GM23248 (cell line): Measurements from ENCODE around the gene SAP30BP. TPM values are rescaled to one million over a fixed set of nuclear protein-coding genes. Genes with fewer than 3 reads are reported as not detected.

ENCODE experiments used
- DNase-seq: peaks from one replicate; pipeline ENCODE4 v3.0.0-alpha.2; 2015
- H2AFZ ChIP-seq: fragments of 200-600 bp; sonication (generic); 2 replicates; pipeline ENCODE4 v1.6.1; 2016; ENCODE audit warnings: antibody characterized with exemption
- H3F3A ChIP-seq: fragments of 200-600 bp; sonication (generic); 2 replicates; pipeline ENCODE4 v1.6.1; 2016; ENCODE audit warnings: mild to moderate bottlenecking, antibody characterized with exemption, mixed run types; ENCODE audit not compliant: insufficient read depth
- H3K27ac ChIP-seq: fragments of 200-600 bp; sonication (generic); 2 replicates; pipeline ENCODE4 v1.5.1; 2016; ENCODE audit warnings: mild to moderate bottlenecking
- H3K27me3 ChIP-seq: fragments of 200-600 bp; sonication (generic); replicated peaks from 2 replicates; pipeline ENCODE4 v1.6.1; 2016; ENCODE audit warnings: mild to moderate bottlenecking; ENCODE audit not compliant: insufficient read depth
- H3K36me3 ChIP-seq: fragments of 200-600 bp; sonication (generic); 2 replicates; pipeline ENCODE4 v1.6.1; 2016; ENCODE audit warnings: low read depth, mild to moderate bottlenecking
- H3K4me1 ChIP-seq: fragments of 200-600 bp; sonication (generic); 2 replicates; pipeline ENCODE4 v1.6.1; 2016; ENCODE audit warnings: mild to moderate bottlenecking; ENCODE audit not compliant: insufficient read depth
- H3K4me2 ChIP-seq: fragments of 200-600 bp; sonication (generic); one replicate; pipeline ENCODE4 v1.6.1; 2016; ENCODE audit warnings: mild to moderate bottlenecking; ENCODE audit not compliant: unreplicated experiment
- H3K4me3 ChIP-seq: fragments of 200-600 bp; sonication (generic); 2 replicates; pipeline ENCODE4 v1.5.1; 2016; ENCODE audit warnings: mild to moderate bottlenecking
- H3K79me2 ChIP-seq: fragments of 200-600 bp; sonication (generic); 2 replicates; pipeline ENCODE4 v1.6.1; 2016; ENCODE audit warnings: mild to moderate bottlenecking; ENCODE audit not compliant: insufficient read depth
- H3K9ac ChIP-seq: fragments of 200-600 bp; sonication (generic); 2 replicates; pipeline ENCODE4 v1.6.1; 2016; ENCODE audit warnings: mild to moderate bottlenecking
- H3K9me2 ChIP-seq: fragments of 200-600 bp; sonication (generic); 2 replicates; pipeline ENCODE4 v1.6.1; 2016; ENCODE audit warnings: mixed run types, mild to moderate bottlenecking, moderate library complexity; ENCODE audit not compliant: insufficient read depth
- H3K9me3 ChIP-seq: fragments of 200-600 bp; sonication (generic); one replicate; pipeline ENCODE4 v1.6.1; 2017; ENCODE audit warnings: low read depth
- H4K20me1 ChIP-seq: fragments of 200-600 bp; sonication (generic); 2 replicates; pipeline ENCODE4 v1.6.0; 2016; ENCODE audit not compliant: insufficient read depth
- EZH2 ChIP-seq: fragments of 200-600 bp; sonication (generic); IDR thresholded peaks from 2 replicates; pipeline ENCODE4 v1.6.1; 2018; ENCODE audit warnings: antibody characterized with exemption, mild to moderate bottlenecking; ENCODE audit not compliant: insufficient read depth, poor library complexity, severe bottlenecking
- EZH2phosphoT487 ChIP-seq: fragments of 200-600 bp; sonication (generic); IDR thresholded peaks from 2 replicates; pipeline ENCODE4 v1.6.1; 2018; ENCODE audit warnings: antibody characterized with exemption, moderate library complexity, mild to moderate bottlenecking, low read depth; ENCODE audit not compliant: insufficient read depth
- WGBS, 2 experiments: methylation state at CpG; one replicate each; pipeline ENCODE4 v1.1.6; 2015 to 2017; ENCODE audit warnings: low lambda C conversion rate in 2 of 2, low coverage in 1 of 2; ENCODE audit errors: missing lambda C conversion rate in 2 of 2; 5-methylcytosine and 5-hydroxymethylcytosine counted together
- in situ Hi-C: fragments of 300-500 bp; cut with MboI; formaldehyde crosslinking; loops from 2 replicates; pipeline ENCODE4 v1.15.0; 2020
- polyA plus RNA-seq: library from polyadenylated mRNA; unstranded; fragments of >200 nt; fragmentation: Nextera tagmentation; extraction: Ambion mirVana; gene quantifications from 2 replicates; pipeline ENCODE4 v1.2.1, GENCODE V29; 2016
- total RNA-seq: library from RNA; depleted of rRNA; stranded (reverse); fragments of >200 nt; shearing (Covaris generic); gene quantifications from 2 replicates; pipeline ENCODE4 v1.2.3, GENCODE V29; 2014

Gene SAP30BP
- total and polyA plus RNA-seq, 2 experiments from 2014 or later: 60.8 to 93.1 TPM

- Histone ChIP-seq H3K4me1 (no peaks in the 10 kb centered on the region), H3K4me2 (no peak overlapping the region), H2AFZ (no peak overlapping the region), H3K27ac (no peak overlapping the region), H4K20me1 (no peaks in the 10 kb centered on the region), H3K36me3 (no peaks in the 10 kb centered on the region), H3K27me3 (no peaks in the 10 kb centered on the region), H3K9me2 (no peaks in the 10 kb centered on the region), H3K4me3 (no peak overlapping the region), H3K9ac (no peak overlapping the region), H3K9me3 (no peaks in the 10 kb centered on the region), H3K79me2 (no peaks in the 10 kb centered on the region), H3F3A (no peaks in the 10 kb centered on the region)
- no peak for TF ChIP-seq EZH2
- no peak for DNase-seq
- 85 to 88% methylated on average over 18 of the region's 18 CpGs for WGBS, 2 experiments
- in situ Hi-C loops: loop anchor here (25.0 kb wide), 1 partner anchor 296 kb away; no protein-coding TSS in a partner anchor
These were observed 66.3 kb downstream of the SAP30BP start for GRCh38 chr17:75733471-75733870.

- H3K36me3 ChIP-seq: no peaks in the 10 kb centered on the region
- no peak overlapping the region for H3K4me3 ChIP-seq
- no peaks in the 10 kb centered on the region for H3K9me2 ChIP-seq
- no peaks in the 10 kb centered on the region for H4K20me1 ChIP-seq
- no peak for DNase-seq
- H3F3A ChIP-seq: no peaks in the 10 kb centered on the region
- H3K9ac ChIP-seq: no peak overlapping the region
- no peak overlapping the region for H3K4me2 ChIP-seq
- H3K27me3 ChIP-seq: no peaks in the 10 kb centered on the region
- in situ Hi-C loops: loop anchor here (25.0 kb wide), 1 partner anchor 297 kb away; no protein-coding TSS in a partner anchor
- H3K4me1 ChIP-seq: no peaks in the 10 kb centered on the region
- H3K9me3 ChIP-seq: no peaks in the 10 kb centered on the region
- TF ChIP-seq EZH2 (no peak), EZH2phosphoT487 (no peak)
- peak overlapping the region; percentile 57 for H2AFZ ChIP-seq
- no peak overlapping the region for H3K27ac ChIP-seq
- H3K79me2 ChIP-seq: no peaks in the 10 kb centered on the region
- WGBS, 2 experiments: 59 to 67% methylated on average over 4 of the region's 4 CpGs
These were observed 67.6 kb downstream of the SAP30BP start for GRCh38 chr17:75734674-75735294.

GRCh38 chr17:75736173-75736835 lies 69.2 kb downstream of the SAP30BP start:
- no peaks in the 10 kb centered on the region for H3K27me3 ChIP-seq
- H3K4me3 ChIP-seq: no peak overlapping the region
- H3K9me3 ChIP-seq: no peaks in the 10 kb centered on the region
- in situ Hi-C loops: loop anchor here (25.0 kb wide), 1 partner anchor 299 kb away; no protein-coding TSS in a partner anchor
- H2AFZ ChIP-seq: no peak overlapping the region
- H3K79me2 ChIP-seq: no peaks in the 10 kb centered on the region
- TF ChIP-seq EZH2phosphoT487: no peak
- TF ChIP-seq EZH2: no peak
- H4K20me1 ChIP-seq: no peaks in the 10 kb centered on the region
- no peaks in the 10 kb centered on the region for H3K9me2 ChIP-seq
- no peaks in the 10 kb centered on the region for H3F3A ChIP-seq
- H3K36me3 ChIP-seq: no peaks in the 10 kb centered on the region
- 82% methylated on average over 21 to 26 of the region's 26 CpGs for WGBS, 2 experiments
- no peak for DNase-seq
- H3K4me1 ChIP-seq: no peaks in the 10 kb centered on the region
- H3K4me2 ChIP-seq: no peak overlapping the region
- H3K9ac ChIP-seq: no peak overlapping the region
- no peak overlapping the region for H3K27ac ChIP-seq

GRCh38 chr17:75737133-75737962 lies 70.2 kb downstream of the SAP30BP start:
- Histone ChIP-seq H3K4me2 (no peak overlapping the region), H2AFZ (no peak overlapping the region), H3K27me3 (no peaks in the 10 kb centered on the region), H3F3A (no peaks in the 10 kb centered on the region), H3K9me2 (no peaks in the 10 kb centered on the region), H3K36me3 (no peaks in the 10 kb centered on the region), H3K27ac (no peak overlapping the region), H3K9ac (no peak overlapping the region), H3K9me3 (no peaks in the 10 kb centered on the region), H3K79me2 (no peaks in the 10 kb centered on the region), H3K4me1 (no peaks in the 10 kb centered on the region), H3K4me3 (no peak overlapping the region), H4K20me1 (no peaks in the 10 kb centered on the region)
- 64 to 86% methylated on average over 9 to 19 of the region's 20 CpGs for WGBS, 2 experiments
- in situ Hi-C loops: loop anchor here (25.0 kb wide), 1 partner anchor 300 kb away; no protein-coding TSS in a partner anchor
- no peak for DNase-seq
- TF ChIP-seq EZH2 (no peak), EZH2phosphoT487 (no peak)
